Right renal pelvis (tissue), 4 donors: ENCODE measurements around the gene MYO18B. TPM values are rescaled to one million over a fixed set of nuclear protein-coding genes. Genes with fewer than 3 reads are reported as not detected.
"Not testable (repeated sequence)": the region's sequence is repeated elsewhere in the genome, so short reads cannot be mapped to it uniquely, and the experiment has no call there.

Source experiments
- DNase-seq, 4 donors: peaks; one replicate each; pipeline ENCODE4 v3.0.0-alpha.2; 2013; ENCODE audit warnings: low read depth in 4 of 4, low spot score in 3 of 4, missing footprints in 1 of 4
- polyA plus RNA-seq, 4 donors: library from polyadenylated mRNA; unstranded; fragments of 120-200 nt; gene quantifications; one replicate each; pipeline ENCODE4 v1.2.1, GENCODE V29; 2013; ENCODE audit not compliant: insufficient read length in 4 of 4

The MYO18B gene
- polyA plus RNA-seq, 4 donors = 0.06 to 0.21 (median 0.14) TPM

- DNase-seq = no peak
Observed at GRCh38 chr22:25969286-25969685, 227.3 kb downstream of the MYO18B start.

GRCh38 chr22:25969901-25970300 lies 227.9 kb downstream of the MYO18B start:
- no peak for DNase-seq

- peak in 1 of 4 donors; percentile 3 for DNase-seq
Observed at GRCh38 chr22:25970374-25970911, 228.5 kb downstream of the MYO18B start.

- no peak for DNase-seq
Observed at GRCh38 chr22:25970999-25971811, 229.2 kb downstream of the MYO18B start.

GRCh38 chr22:25972397-25972796 lies 230.4 kb downstream of the MYO18B start:
- DNase-seq = no peak

GRCh38 chr22:25976356-25976755 lies 234.4 kb downstream of the MYO18B start:
- DNase-seq = no peak

GRCh38 chr22:25979968-25980367 lies 238.0 kb downstream of the MYO18B start:
- DNase-seq = no peak

- not testable (repeated sequence) for DNase-seq
Observed at GRCh38 chr22:25984911-25985310, 242.9 kb downstream of the MYO18B start.

- no peak for DNase-seq
Observed at GRCh38 chr22:25987948-25988347, 246.0 kb downstream of the MYO18B start.

- DNase-seq = no peak
Observed at GRCh38 chr22:25990940-25991339, 249.0 kb downstream of the MYO18B start.

GRCh38 chr22:25992331-25992730 lies 250.3 kb downstream of the MYO18B start:
- DNase-seq = no peak

GRCh38 chr22:25996669-25997068 lies 254.7 kb downstream of the MYO18B start:
- no peak for DNase-seq

GRCh38 chr22:25997886-25998775 lies 256.1 kb downstream of the MYO18B start:
- no peak for DNase-seq

GRCh38 chr22:26002456-26002855 lies 260.5 kb downstream of the MYO18B start:
- no peak for DNase-seq

GRCh38 chr22:26004477-26004876 lies 262.5 kb downstream of the MYO18B start:
- no peak for DNase-seq

GRCh38 chr22:26008587-26008986 lies 266.6 kb downstream of the MYO18B start:
- no peak for DNase-seq

GRCh38 chr22:26016916-26017315 lies 274.9 kb downstream of the MYO18B start:
- DNase-seq = no peak

GRCh38 chr22:26017932-26018331 lies 275.9 kb downstream of the MYO18B start:
- DNase-seq = no peak

- DNase-seq = no peak
Observed at GRCh38 chr22:26019596-26019995, 277.6 kb downstream of the MYO18B start.

- no peak for DNase-seq
Observed at GRCh38 chr22:26021516-26021915, 279.5 kb downstream of the MYO18B start.

- DNase-seq = no peak
Observed at GRCh38 chr22:26023104-26023775, 281.3 kb downstream of the MYO18B start.
